H9 (cell line): ENCODE results near the gene GRIA4. TPM values are rescaled to one million over a fixed set of nuclear protein-coding genes. Genes with fewer than 3 reads are reported as not detected.

Experiments
- DNase-seq: peaks from one replicate; pipeline ENCODE4 v3.0.0-alpha.2; 2017
- H2AFZ ChIP-seq: one replicate; pipeline ENCODE4 v1.6.1; 2013; ENCODE audit warnings: mild to moderate bottlenecking, low read length, control low read depth, moderate library complexity
- H2AK5ac ChIP-seq: 2 replicates; pipeline ENCODE4 v1.6.1; 2013; ENCODE audit warnings: low read length, control low read depth, mixed read lengths; ENCODE audit not compliant: insufficient read length
- H2BK120ac ChIP-seq: one replicate; pipeline ENCODE4 v1.6.1; 2013; ENCODE audit warnings: low read depth, mild to moderate bottlenecking, low read length, control low read depth, inconsistent platforms; ENCODE audit not compliant: poor library complexity, severe bottlenecking
- H2BK12ac ChIP-seq: 2 replicates; pipeline ENCODE4 v1.6.1; 2013; ENCODE audit warnings: low read length, control low read depth, mixed read lengths, low read depth; ENCODE audit not compliant: insufficient read length
- H2BK15ac ChIP-seq: 2 replicates; pipeline ENCODE4 v1.6.1; 2013; ENCODE audit warnings: low read depth, low read length, control low read depth
- H2BK20ac ChIP-seq: one replicate; pipeline ENCODE4 v1.6.1; 2013; ENCODE audit warnings: low read depth, mild to moderate bottlenecking, low read length, control low read depth, inconsistent platforms; ENCODE audit not compliant: poor library complexity, severe bottlenecking
- H2BK5ac ChIP-seq: 2 replicates; pipeline ENCODE4 v1.6.1; 2013; ENCODE audit warnings: low read length, control low read depth, mixed read lengths; ENCODE audit not compliant: insufficient read length
- H3K14ac ChIP-seq: 2 replicates; pipeline ENCODE4 v1.6.1; 2013; ENCODE audit warnings: low read length, control low read depth; ENCODE audit not compliant: insufficient read depth
- H3K18ac ChIP-seq: 2 replicates; pipeline ENCODE4 v1.6.1; 2013; ENCODE audit warnings: low read depth, mild to moderate bottlenecking, mixed read lengths, low read length, control low read depth; ENCODE audit not compliant: insufficient read length
- H3K23ac ChIP-seq: 2 replicates; pipeline ENCODE4 v1.6.1; 2013; ENCODE audit warnings: low read length, control low read depth, mixed read lengths, low read depth; ENCODE audit not compliant: insufficient read length
- H3K23me2 ChIP-seq: 2 replicates; pipeline ENCODE4 v1.6.1; 2013; ENCODE audit warnings: low read depth, mild to moderate bottlenecking, mixed read lengths, low read length, control low read depth; ENCODE audit not compliant: insufficient read length, poor library complexity, severe bottlenecking
- H3K27ac ChIP-seq: 2 replicates; pipeline ENCODE4 v1.5.1; 2013; ENCODE audit warnings: low read length, control low read depth, mixed read lengths, low read depth; ENCODE audit not compliant: insufficient read length
- H3K27me3 ChIP-seq: 2 replicates; pipeline ENCODE4 v1.6.1; 2013; ENCODE audit warnings: low read length, control low read depth, inconsistent platforms; ENCODE audit not compliant: insufficient read depth
- H3K4ac ChIP-seq: 2 replicates; pipeline ENCODE4 v1.6.1; 2013; ENCODE audit warnings: low read depth, mild to moderate bottlenecking, control low read depth, inconsistent platforms, low read length, moderate library complexity
- H3K4me1 ChIP-seq: 2 replicates; pipeline ENCODE4 v1.6.1; 2013; ENCODE audit warnings: low read length, control low read depth, inconsistent platforms; ENCODE audit not compliant: insufficient read depth
- H3K4me2 ChIP-seq: 2 replicates; pipeline ENCODE4 v1.6.1; 2013; ENCODE audit warnings: low read length, control low read depth, mixed read lengths; ENCODE audit not compliant: insufficient read length, insufficient read depth
- H3K56ac ChIP-seq: 2 replicates; pipeline ENCODE4 v1.6.1; 2013; ENCODE audit warnings: low read depth, mild to moderate bottlenecking, mixed read lengths, low read length, control low read depth; ENCODE audit not compliant: insufficient read length
- H3K79me1 ChIP-seq: 2 replicates; pipeline ENCODE4 v1.6.1; 2013; ENCODE audit warnings: low read depth, mild to moderate bottlenecking, moderate library complexity, low read length, control low read depth, inconsistent platforms; ENCODE audit not compliant: insufficient read depth, poor library complexity, severe bottlenecking
- H3K79me2 ChIP-seq: 2 replicates; pipeline ENCODE4 v1.6.1; 2013; ENCODE audit warnings: low read length, control low read depth, inconsistent platforms; ENCODE audit not compliant: insufficient read depth
- H3K9ac ChIP-seq: 2 replicates; pipeline ENCODE4 v1.6.1; 2013; ENCODE audit warnings: low read length, control low read depth, mixed read lengths; ENCODE audit not compliant: insufficient read length; ENCODE audit errors: extremely low read depth
- H3K9me3 ChIP-seq: one replicate; pipeline ENCODE4 v1.6.1; 2013; ENCODE audit warnings: low read depth, low read length, inconsistent platforms; ENCODE audit not compliant: control insufficient read depth
- H3T11ph ChIP-seq: one replicate; pipeline ENCODE4 v1.6.1; 2013; ENCODE audit warnings: mild to moderate bottlenecking, low read length, control low read depth, inconsistent platforms
- H4K20me1 ChIP-seq: one replicate; pipeline ENCODE4 v1.6.1; 2013; ENCODE audit not compliant: control insufficient read depth, insufficient read length, insufficient read depth
- H4K5ac ChIP-seq: 2 replicates; pipeline ENCODE4 v1.6.1; 2013; ENCODE audit warnings: low read depth, mild to moderate bottlenecking, mixed read lengths, low read length, control low read depth; ENCODE audit not compliant: insufficient read length
- H4K8ac ChIP-seq: replicated peaks from 2 replicates; pipeline ENCODE4 v1.6.1; 2013; ENCODE audit warnings: low read length, control low read depth, mixed read lengths, low read depth; ENCODE audit not compliant: insufficient read length
- H4K91ac ChIP-seq: 2 replicates; pipeline ENCODE4 v1.6.1; 2013; ENCODE audit warnings: low read depth, mild to moderate bottlenecking, moderate library complexity, mixed read lengths, low read length, control low read depth; ENCODE audit not compliant: insufficient read length
- H3K27ac Mint-ChIP-seq, 3 experiments: 2 replicates in 2 of 3; 3 replicates in 1 of 3; pipeline ENCODE4 v1.8.0; 2020 to 2021; ENCODE audit warnings: mixed read lengths in 3 of 3, mild to moderate bottlenecking in 1 of 3, moderate library complexity in 1 of 3
- H3K27me3 Mint-ChIP-seq: 2 replicates; pipeline ENCODE4 v1.8.0; 2021; ENCODE audit warnings: low read depth, mild to moderate bottlenecking, moderate library complexity, mixed read lengths
- H3K36me3 Mint-ChIP-seq, 3 experiments: 2 replicates in 2 of 3; 3 replicates in 1 of 3; pipeline ENCODE4 v1.8.0; 2020 to 2021; ENCODE audit warnings: low read depth in 3 of 3, mixed read lengths in 3 of 3; ENCODE audit not compliant: insufficient read depth in 1 of 3
- H3K4me1 Mint-ChIP-seq, 2 experiments: 2 replicates each; pipeline ENCODE4 v1.8.0; 2020; ENCODE audit warnings: mixed read lengths in 2 of 2
- H3K4me3 Mint-ChIP-seq, 2 experiments: 2 replicates in 1 of 2; 3 replicates in 1 of 2; pipeline ENCODE4 v1.8.0; 2020 to 2021; ENCODE audit warnings: mild to moderate bottlenecking in 2 of 2, mixed read lengths in 2 of 2, moderate library complexity in 1 of 2
- H3K9me3 Mint-ChIP-seq, 2 experiments: 2 replicates in 1 of 2; 3 replicates in 1 of 2; pipeline ENCODE4 v1.8.0; 2020; ENCODE audit warnings: mild to moderate bottlenecking in 2 of 2, mixed read lengths in 2 of 2, moderate library complexity in 1 of 2
- WGBS: extraction: QIAGEN DNeasy Blood & Tissue Kit; methylation state at CpG from one replicate; pipeline ENCODE4 v1.1.7; 2013; ENCODE audit warnings: missing lambda C conversion rate, low lambda C conversion rate, mixed read lengths; ENCODE audit not compliant: insufficient read length; ENCODE audit errors: extremely low coverage; 5-methylcytosine and 5-hydroxymethylcytosine counted together
- total RNA-seq: library from RNA; stranded (reverse); gene quantifications from 2 replicates; pipeline ENCODE4 v1.2.1, GENCODE V29; 2021
- TF ChIP-seq, protein P1 (sequence below): fragments of 200-600 bp; sonication (generic); conservative IDR thresholded peaks from 3 replicates; pipeline ENCODE4 v1.8.0; 2021; ENCODE audit warnings: antibody characterized with exemption, mild to moderate bottlenecking

The GRIA4 gene
- total RNA-seq, 1 experiment from 2014 or later, result 0.83 TPM

DNA sequence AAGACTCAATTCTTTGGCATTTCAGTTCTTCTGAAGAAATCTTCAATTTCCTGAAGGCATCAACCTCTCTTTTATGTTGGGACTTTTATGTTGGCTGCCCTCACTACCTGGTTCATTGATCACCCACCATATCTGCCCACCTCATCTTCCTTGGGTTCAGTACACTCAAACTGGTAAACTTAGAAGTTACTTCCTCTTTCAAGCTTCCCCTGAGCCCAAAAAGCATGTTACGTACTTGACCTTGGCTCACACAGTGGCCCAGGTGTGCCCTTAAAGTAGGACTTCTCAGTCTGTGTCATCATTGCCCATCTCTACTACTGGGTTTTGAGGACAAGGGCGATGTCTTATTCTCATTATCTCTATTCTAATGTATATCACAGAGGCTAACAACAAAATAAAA lies 86.1 kb downstream of the GRIA4 start:
- Histone ChIP-seq H3K9me3 (no peaks in the 10 kb centered on the region), H3K4me1 (peaks cover 7% of the 10 kb centered on the region; the same call in 1 of the 2 replicates), H3K23me2 (no peaks in the 10 kb centered on the region), H4K91ac (no peak overlapping the region), H4K5ac (no peak overlapping the region), H3K79me2 (no peaks in the 10 kb centered on the region), H4K20me1 (no peaks in the 10 kb centered on the region), H3K23ac (no peak overlapping the region), H2BK120ac (no peak overlapping the region), H3K27me3 (no peaks in the 10 kb centered on the region), H2BK15ac (no peak overlapping the region; the same call in 1 of the 2 replicates), H3K18ac (no peak overlapping the region), H3K56ac (no peak overlapping the region), H2AK5ac (no peak overlapping the region), H4K8ac (no peak overlapping the region), H2AFZ (no peak overlapping the region), H3K27ac (no peak overlapping the region), H3K9ac (no peak overlapping the region), H2BK20ac (no peak overlapping the region), H3K4me2 (no peak overlapping the region), H3K79me1 (no peaks in the 10 kb centered on the region), H2BK5ac (no peak overlapping the region), H3K14ac (no peak overlapping the region), H2BK12ac (no peak overlapping the region), H3T11ph (no peak overlapping the region), H3K4ac (no peak overlapping the region)
- Mint-ChIP-seq H3K27me3 (no peaks in the 10 kb centered on the region), H3K36me3 (no peaks in the 10 kb centered on the region), H3K4me3 (no peak overlapping the region), H3K4me1 (peaks cover 7 to 13% of the 10 kb centered on the region in 2 experiments), H3K9me3 (no peaks in the 10 kb centered on the region), H3K27ac (peak overlapping the region in 2 of 3 experiments; percentile 4 to 32; a peak in 3 of 7 replicates)
- DNase-seq, result no peak
- TF ChIP-seq, protein P1, sequence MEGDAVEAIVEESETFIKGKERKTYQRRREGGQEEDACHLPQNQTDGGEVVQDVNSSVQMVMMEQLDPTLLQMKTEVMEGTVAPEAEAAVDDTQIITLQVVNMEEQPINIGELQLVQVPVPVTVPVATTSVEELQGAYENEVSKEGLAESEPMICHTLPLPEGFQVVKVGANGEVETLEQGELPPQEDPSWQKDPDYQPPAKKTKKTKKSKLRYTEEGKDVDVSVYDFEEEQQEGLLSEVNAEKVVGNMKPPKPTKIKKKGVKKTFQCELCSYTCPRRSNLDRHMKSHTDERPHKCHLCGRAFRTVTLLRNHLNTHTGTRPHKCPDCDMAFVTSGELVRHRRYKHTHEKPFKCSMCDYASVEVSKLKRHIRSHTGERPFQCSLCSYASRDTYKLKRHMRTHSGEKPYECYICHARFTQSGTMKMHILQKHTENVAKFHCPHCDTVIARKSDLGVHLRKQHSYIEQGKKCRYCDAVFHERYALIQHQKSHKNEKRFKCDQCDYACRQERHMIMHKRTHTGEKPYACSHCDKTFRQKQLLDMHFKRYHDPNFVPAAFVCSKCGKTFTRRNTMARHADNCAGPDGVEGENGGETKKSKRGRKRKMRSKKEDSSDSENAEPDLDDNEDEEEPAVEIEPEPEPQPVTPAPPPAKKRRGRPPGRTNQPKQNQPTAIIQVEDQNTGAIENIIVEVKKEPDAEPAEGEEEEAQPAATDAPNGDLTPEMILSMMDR, result no peak
- WGBS, result no CpG with 5 or more reads among the region's 2 CpGs
